K562 (cell line): ENCODE data around the gene MMP21. TPM values are rescaled to one million over a fixed set of nuclear protein-coding genes. Genes with fewer than 3 reads are reported as not detected.

Source experiments
- ATAC-seq: fragments of 200-7000 bp; cut with Tn5 transposase; 3 replicates; pipeline ENCODE4 v1.9.1; 2020; ENCODE audit warnings: moderate library complexity
- BruUV-seq: library from RNA; stranded (reverse); fragments of 400-500 nt; replicated peaks from 2 replicates; lab custom pipeline; 2021; lab: Mats Ljungman, UMichigan
- CTCF ChIA-PET: fragments of 300-600 bp; formaldehyde crosslinking; extraction: SDS; loops from one replicate; lab custom pipeline; 2021; ENCODE audit warnings: low intra/inter-chr PET ratio; lab: Yijun Ruan, JAX
- POLR2A ChIA-PET: fragments of 300-600, 350-650 bp; sonication (Branson Sonifier 250); formaldehyde crosslinking; extraction: SDS; loops from one replicate; lab custom pipeline; 2021; ENCODE audit warnings: antibody characterized with exemption, inconsistent platforms; lab: Yijun Ruan, JAX
- DNase-seq, 4 experiments: peaks; one replicate each; pipeline versions ENCODE4 v3.0.0 to v3.0.0-alpha.2; 2011 to 2018; ENCODE audit warnings: low spot score in 3 of 4, mixed read lengths in 3 of 4; ENCODE audit errors: extremely low read depth in 1 of 4
- FAIRE-seq: peaks from 2 replicates; lab custom pipeline; 2011; peaks lifted over from hg19 to GRCh38; lab: Jason Lieb, UNC
- H2AFZ ChIP-seq: 2 replicates; pipeline ENCODE4 v1.6.0; 2011; ENCODE audit warnings: low read depth, low read length, control low read depth, inconsistent platforms
- H3K27ac ChIP-seq: fragments of 200-600 bp; 3 replicates; pipeline ENCODE4 v1.8.0; 2011; ENCODE audit warnings: low read depth, mild to moderate bottlenecking, control low read depth, inconsistent platforms, low read length, moderate library complexity, mixed read lengths; ENCODE audit errors: extremely low read depth
- H3K27me3 ChIP-seq, 2 experiments: fragments of 300-600 bp in 1 of 2; 2 replicates in 1 of 2; 3 replicates in 1 of 2; pipeline versions ENCODE4 v1.6.0 to v1.8.0; 2011; ENCODE audit warnings: inconsistent platforms in 2 of 2, low read length in 2 of 2, mild to moderate bottlenecking in 1 of 2, mixed read lengths in 1 of 2, moderate library complexity in 1 of 2; ENCODE audit not compliant: control insufficient read depth in 2 of 2, insufficient read depth in 2 of 2
- H3K36me3 ChIP-seq: fragments of 300-600 bp; 3 replicates; pipeline ENCODE4 v1.8.0; 2011; ENCODE audit warnings: mild to moderate bottlenecking, low read length, inconsistent platforms; ENCODE audit not compliant: control insufficient read depth, insufficient read depth
- H3K4me1 ChIP-seq, 2 experiments: fragments of 200-600 bp in 1 of 2; replicated peaks in 1 of 2; 2 replicates in 1 of 2; 3 replicates in 1 of 2; pipeline versions ENCODE4 v1.5.1 to v1.8.0; 2011; ENCODE audit warnings: inconsistent platforms in 2 of 2, low read length in 2 of 2, mild to moderate bottlenecking in 1 of 2, mixed read lengths in 1 of 2, moderate library complexity in 1 of 2; ENCODE audit not compliant: control insufficient read depth in 2 of 2, insufficient read depth in 2 of 2
- H3K4me2 ChIP-seq: 2 replicates; pipeline ENCODE4 v1.6.1; 2011; ENCODE audit warnings: low read length, control low read depth, inconsistent platforms, mixed read lengths; ENCODE audit not compliant: insufficient read depth
- H3K4me3 ChIP-seq: fragments of 200-600 bp; sonication (generic), shearing (Covaris generic); 2 replicates; pipeline ENCODE4 v1.5.1; 2016; ENCODE audit warnings: control low read depth, inconsistent platforms
- H3K79me2 ChIP-seq: fragments of 200-600 bp; 3 replicates; pipeline ENCODE4 v1.8.0; 2011; ENCODE audit warnings: low read length, inconsistent platforms; ENCODE audit not compliant: control insufficient read depth, insufficient read depth
- H3K9ac ChIP-seq, 2 experiments: 2 replicates each; pipeline versions ENCODE4 v1.6.0 to v1.6.1; 2011; ENCODE audit warnings: low read depth in 2 of 2, low read length in 2 of 2, control low read depth in 1 of 2, inconsistent platforms in 1 of 2, mild to moderate bottlenecking in 1 of 2, mixed read lengths in 1 of 2; ENCODE audit not compliant: insufficient read depth in 1 of 2
- H3K9me1 ChIP-seq: one replicate; pipeline ENCODE4 v1.6.0; 2011; ENCODE audit warnings: inconsistent platforms, mild to moderate bottlenecking, low read length, moderate library complexity; ENCODE audit not compliant: control insufficient read depth, insufficient read depth
- H3K9me3 ChIP-seq: replicated peaks from 2 replicates; pipeline ENCODE4 v1.5.1; 2011; ENCODE audit warnings: low read depth, low read length, inconsistent platforms; ENCODE audit not compliant: control insufficient read depth, insufficient read depth
- H4K20me1 ChIP-seq: replicated peaks from 2 replicates; pipeline ENCODE4 v1.6.1; 2011; ENCODE audit warnings: low read length, inconsistent platforms, mixed read lengths; ENCODE audit not compliant: control insufficient read depth, insufficient read depth
- CBFA2T2 ChIP-seq: fragments of 450-650 bp; conservative IDR thresholded peaks from 2 replicates; pipeline ENCODE4 v1.6.1; 2017; ENCODE audit warnings: mild to moderate bottlenecking
- PHF20 ChIP-seq: fragments of 450-650 bp; IDR thresholded peaks from 2 replicates; pipeline ENCODE4 v1.6.1; 2018; ENCODE audit not compliant: partially characterized antibody
- RBM17 ChIP-seq: fragments of 200-400 bp; formaldehyde crosslinking; IDR thresholded peaks from 2 replicates; pipeline ENCODE4 v1.6.1; 2017; ENCODE audit warnings: low read depth, mild to moderate bottlenecking, low read length, borderline replicate concordance
- ZFP30 ChIP-seq: fragments of 250-450 bp; sonication (Bioruptor Pico); IDR thresholded peaks from 2 replicates; pipeline ENCODE4 v1.8.0; 2022; ENCODE audit warnings: moderate library complexity, mild to moderate bottlenecking, inconsistent platforms, borderline replicate concordance
- ZNF134 ChIP-seq: fragments of 250-450 bp; sonication (Bioruptor Pico); conservative IDR thresholded peaks from 2 replicates; pipeline ENCODE4 v1.4.0; 2020
- ZNF717 ChIP-seq: fragments of 250-450 bp; sonication (Bioruptor Pico); IDR thresholded peaks from 2 replicates; pipeline ENCODE4 v1.5.0; 2021
- WGBS: fragments of 100-300 bp; shearing (Covaris generic); methylation state at CpG from one replicate; pipeline ENCODE4 v1.1.6; 2016; ENCODE audit warnings: low coverage, mixed read lengths; ENCODE audit not compliant: insufficient coverage; ENCODE audit errors: missing lambda C conversion rate; 5-methylcytosine and 5-hydroxymethylcytosine counted together
- in situ Hi-C: fragments of 300-500 bp; cut with MboI; formaldehyde crosslinking; loops from 4 replicates; pipeline ENCODE4 v1.15.0; 2018; ENCODE audit warnings: inconsistent platforms, mixed read lengths
- intact Hi-C: fragments of 100-400 bp; cut with micrococcal nuclease; formaldehyde crosslinking; loops from 2 replicates; pipeline ENCODE4 v1.14.2; 2022
- polyA plus RNA-seq, 8 experiments: library from polyadenylated mRNA; depleted of rRNA in 4 of 8; stranded (reverse) in 5 of 8; unstranded in 3 of 8; fragments of >200 nt; fragmentation: Nextera tagmentation in 2 of 8; fragmentation: Illumina TruSeq in 1 of 8; extraction: Ambion mirVana in 2 of 8; extraction: Trizol in 1 of 8; gene quantifications; 2 replicates each; pipeline versions ENCODE4 v1.2.1 to v1.2.3, GENCODE V29; 2011 to 2014; ENCODE audit warnings: inconsistent platforms in 1 of 8, missing spikeins in 1 of 8
- total RNA-seq, 7 experiments: library from RNA; depleted of rRNA in 6 of 7; stranded (reverse); fragments of >200 nt in 6 of 7; fragmentation: Illumina TruSeq in 2 of 7; extraction: Trizol in 2 of 7; gene quantifications; 2 replicates each; pipeline versions ENCODE4 v1.2.1 to v1.2.3, GENCODE V29; 2011 to 2021; ENCODE audit warnings: low replicate concordance in 1 of 7
- TF ChIP-seq, protein P1 (sequence below): fragments of 200-400 bp; formaldehyde crosslinking; IDR thresholded peaks from 2 replicates; pipeline ENCODE4 v1.6.1; 2017; ENCODE audit warnings: mild to moderate bottlenecking, low read depth, low read length, moderate library complexity
- TF ChIP-seq, protein P2 (sequence below): fragments of 450-650 bp; formaldehyde crosslinking; conservative IDR thresholded peaks from 2 replicates; pipeline ENCODE4 v1.4.0; 2022; ENCODE audit warnings: mild to moderate bottlenecking, missing genetic modification characterization
- TF ChIP-seq, protein P3 (sequence below): fragments of 250-450 bp; sonication (Bioruptor Pico); IDR thresholded peaks from 2 replicates; pipeline ENCODE4 v1.5.0; 2021; ENCODE audit warnings: mild to moderate bottlenecking, moderate library complexity
- TF ChIP-seq, protein P4 (sequence below): sonication (generic); formaldehyde crosslinking; IDR thresholded peaks from 2 replicates; pipeline ENCODE4 v1.8.0; 2022; ENCODE audit warnings: mild to moderate bottlenecking, low read depth, missing genetic modification reagents
- TF ChIP-seq, protein P5 (sequence below): fragments of 250-450 bp; sonication (Bioruptor Pico); IDR thresholded peaks from 2 replicates; pipeline ENCODE4 v1.8.0; 2022; ENCODE audit warnings: moderate library complexity, mild to moderate bottlenecking, inconsistent platforms

Gene MMP21
- total and polyA plus RNA-seq, 9 of the 15 experiments (the other 6 are each of a cell fraction or from before 2014, with no cell fraction given) = not detected

DNA sequence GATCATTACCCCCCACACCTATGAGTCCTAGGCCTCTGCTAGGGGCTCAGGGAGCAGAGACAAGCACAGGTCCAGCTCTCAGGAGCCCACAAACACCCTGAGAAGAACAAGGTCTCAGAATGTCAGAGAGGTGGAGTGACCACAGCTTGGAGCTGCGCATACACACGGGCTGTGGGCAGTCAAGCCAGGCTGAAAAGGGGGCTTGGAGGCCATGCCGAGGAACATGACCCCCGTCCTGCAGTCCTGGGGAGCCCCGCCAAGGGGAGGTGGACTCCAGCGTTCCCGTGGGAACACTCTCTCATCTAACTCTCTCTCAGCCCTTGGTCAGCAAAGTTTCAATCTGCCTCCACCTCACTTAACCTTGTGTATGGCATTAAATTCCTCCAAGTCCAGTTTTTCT is 7.8 kb upstream of the MMP21 start:
- no peak overlapping the region for H3K9ac ChIP-seq
- no peak overlapping the region for H2AFZ ChIP-seq
- POLR2A ChIA-PET = interaction anchor here (1.2 to 1.3 kb wide), 2 partner anchors 10 to 13 kb away, joined by 3 read pairs; no protein-coding TSS in a partner anchor
- in situ Hi-C loops (no loop called here), intact Hi-C loops (no loop called here)
- no peak overlapping the region for H3K4me2 ChIP-seq
- no peaks in the 10 kb centered on the region for H3K4me1 ChIP-seq
- no peak for DNase-seq
- WGBS = 86% methylated on average over 4 of the region's 7 CpGs
- no peak for FAIRE-seq
- H3K27me3 ChIP-seq = no peaks in the 10 kb centered on the region
- H3K27ac ChIP-seq = no peak overlapping the region
- no peak overlapping the region for H3K4me3 ChIP-seq
- no peaks in the 10 kb centered on the region for H4K20me1 ChIP-seq
- no peaks in the 10 kb centered on the region for H3K36me3 ChIP-seq
- H3K9me1 ChIP-seq = no peaks in the 10 kb centered on the region
- CTCF ChIA-PET = interaction anchor here (0.8 kb wide), 1 partner anchor 80 kb away, joined by 3 read pairs; no protein-coding TSS in a partner anchor
- ATAC-seq = no peak
- H3K79me2 ChIP-seq = no peaks in the 10 kb centered on the region
- no TSS peak for BruUV-seq
- H3K9me3 ChIP-seq = no peaks in the 10 kb centered on the region
- TF ChIP-seq, protein P1, sequence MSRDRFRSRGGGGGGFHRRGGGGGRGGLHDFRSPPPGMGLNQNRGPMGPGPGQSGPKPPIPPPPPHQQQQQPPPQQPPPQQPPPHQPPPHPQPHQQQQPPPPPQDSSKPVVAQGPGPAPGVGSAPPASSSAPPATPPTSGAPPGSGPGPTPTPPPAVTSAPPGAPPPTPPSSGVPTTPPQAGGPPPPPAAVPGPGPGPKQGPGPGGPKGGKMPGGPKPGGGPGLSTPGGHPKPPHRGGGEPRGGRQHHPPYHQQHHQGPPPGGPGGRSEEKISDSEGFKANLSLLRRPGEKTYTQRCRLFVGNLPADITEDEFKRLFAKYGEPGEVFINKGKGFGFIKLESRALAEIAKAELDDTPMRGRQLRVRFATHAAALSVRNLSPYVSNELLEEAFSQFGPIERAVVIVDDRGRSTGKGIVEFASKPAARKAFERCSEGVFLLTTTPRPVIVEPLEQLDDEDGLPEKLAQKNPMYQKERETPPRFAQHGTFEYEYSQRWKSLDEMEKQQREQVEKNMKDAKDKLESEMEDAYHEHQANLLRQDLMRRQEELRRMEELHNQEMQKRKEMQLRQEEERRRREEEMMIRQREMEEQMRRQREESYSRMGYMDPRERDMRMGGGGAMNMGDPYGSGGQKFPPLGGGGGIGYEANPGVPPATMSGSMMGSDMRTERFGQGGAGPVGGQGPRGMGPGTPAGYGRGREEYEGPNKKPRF = no peak
- TF ChIP-seq PHF20 (no peak), RBM17 (no peak), ZNF717 (CRISPR knock-in tag) (no peak), ZNF134 (CRISPR knock-in tag) (no peak), ZFP30 (CRISPR knock-in tag) (no peak), CBFA2T2 (no peak)
- TF ChIP-seq, protein P2, sequence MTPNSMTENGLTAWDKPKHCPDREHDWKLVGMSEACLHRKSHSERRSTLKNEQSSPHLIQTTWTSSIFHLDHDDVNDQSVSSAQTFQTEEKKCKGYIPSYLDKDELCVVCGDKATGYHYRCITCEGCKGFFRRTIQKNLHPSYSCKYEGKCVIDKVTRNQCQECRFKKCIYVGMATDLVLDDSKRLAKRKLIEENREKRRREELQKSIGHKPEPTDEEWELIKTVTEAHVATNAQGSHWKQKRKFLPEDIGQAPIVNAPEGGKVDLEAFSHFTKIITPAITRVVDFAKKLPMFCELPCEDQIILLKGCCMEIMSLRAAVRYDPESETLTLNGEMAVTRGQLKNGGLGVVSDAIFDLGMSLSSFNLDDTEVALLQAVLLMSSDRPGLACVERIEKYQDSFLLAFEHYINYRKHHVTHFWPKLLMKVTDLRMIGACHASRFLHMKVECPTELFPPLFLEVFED = no peak
- TF ChIP-seq, protein P3, sequence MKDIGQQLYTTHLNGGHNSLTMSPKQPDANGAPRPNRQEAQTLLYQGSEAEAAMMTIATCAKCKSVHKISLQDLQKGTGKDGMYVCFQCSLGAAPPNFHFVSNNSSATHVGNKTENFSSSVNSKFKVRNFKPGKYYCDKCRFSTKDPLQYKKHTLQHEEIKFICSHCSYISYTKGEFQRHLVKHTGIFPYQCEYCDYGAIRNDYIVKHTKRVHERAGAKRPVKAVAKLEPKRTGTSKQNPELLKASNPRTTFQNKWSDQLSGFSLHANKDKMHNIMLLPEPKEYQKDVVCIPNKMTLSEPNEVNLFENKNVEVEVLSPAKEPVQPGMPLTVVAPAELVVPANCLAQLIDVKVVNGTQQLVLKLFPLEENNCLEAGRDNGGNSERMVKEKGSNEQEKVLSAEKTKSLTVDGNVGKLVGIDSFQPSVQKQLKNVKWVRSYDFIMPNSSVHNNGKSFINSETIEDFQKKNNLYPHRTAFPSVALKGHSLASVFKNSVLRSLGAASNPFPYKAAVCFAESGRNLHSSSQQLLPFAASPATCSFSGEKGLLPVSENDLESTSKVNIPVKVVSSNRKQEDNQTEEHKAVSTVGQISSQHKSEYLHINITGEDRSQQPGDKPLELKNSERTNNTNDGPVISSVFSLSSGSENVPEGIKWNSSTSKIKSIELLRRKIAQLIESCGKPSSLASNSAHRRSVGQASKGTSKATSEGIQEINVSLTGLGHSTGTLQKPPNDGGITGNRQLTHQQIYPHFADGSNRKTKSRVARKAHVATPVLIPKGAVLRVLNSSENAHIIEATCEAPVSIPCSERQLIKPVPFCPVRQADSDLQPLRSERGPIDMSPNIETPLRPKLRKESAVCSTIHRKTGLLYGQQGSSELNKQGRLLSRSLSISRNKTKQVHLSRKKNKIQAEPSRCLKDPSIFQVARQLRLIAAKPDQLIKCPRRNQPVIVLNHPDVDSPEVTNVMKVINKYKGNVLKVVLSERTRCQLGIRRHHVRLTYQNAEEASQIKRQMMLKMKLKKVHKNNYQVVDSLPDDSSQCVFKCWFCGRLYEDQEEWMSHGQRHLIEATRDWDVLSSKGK (CRISPR knock-in tag) = no peak
- TF ChIP-seq, protein P4, sequence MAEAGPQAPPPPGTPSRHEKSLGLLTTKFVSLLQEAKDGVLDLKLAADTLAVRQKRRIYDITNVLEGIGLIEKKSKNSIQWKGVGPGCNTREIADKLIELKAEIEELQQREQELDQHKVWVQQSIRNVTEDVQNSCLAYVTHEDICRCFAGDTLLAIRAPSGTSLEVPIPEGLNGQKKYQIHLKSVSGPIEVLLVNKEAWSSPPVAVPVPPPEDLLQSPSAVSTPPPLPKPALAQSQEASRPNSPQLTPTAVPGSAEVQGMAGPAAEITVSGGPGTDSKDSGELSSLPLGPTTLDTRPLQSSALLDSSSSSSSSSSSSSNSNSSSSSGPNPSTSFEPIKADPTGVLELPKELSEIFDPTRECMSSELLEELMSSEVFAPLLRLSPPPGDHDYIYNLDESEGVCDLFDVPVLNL = no peak
- TF ChIP-seq, protein P5, sequence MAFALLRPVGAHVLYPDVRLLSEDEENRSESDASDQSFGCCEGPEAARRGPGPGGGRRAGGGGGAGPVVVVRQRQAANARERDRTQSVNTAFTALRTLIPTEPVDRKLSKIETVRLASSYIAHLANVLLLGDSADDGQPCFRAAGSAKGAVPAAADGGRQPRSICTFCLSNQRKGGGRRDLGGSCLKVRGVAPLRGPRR (CRISPR knock-in tag) = no peak
